GM12891 (cell line): ENCODE data around the gene SEZ6L2.
"Not testable (repeated sequence)": the region's sequence is repeated elsewhere in the genome, so short reads cannot be mapped to it uniquely, and the experiment has no call there.

Experiments used
- DNase-seq: peaks from one replicate; pipeline ENCODE4 v3.0.0; 2011; ENCODE audit warnings: low spot score; ENCODE audit not compliant: insufficient read length
- FAIRE-seq: peaks from 2 replicates; lab custom pipeline; 2011; peaks lifted over from hg19 to GRCh38; lab: Jason Lieb, UNC
- PAX5 ChIP-seq: IDR thresholded peaks from 2 replicates; pipeline ENCODE4 v1.6.1; 2011; ENCODE audit warnings: low read length, moderate library complexity, mild to moderate bottlenecking; ENCODE audit not compliant: insufficient read depth, severe bottlenecking
- POLR2A ChIP-seq: IDR thresholded peaks from 2 replicates; pipeline ENCODE4 v1.6.1; 2011; ENCODE audit warnings: low read depth, low read length, control low read depth
- POLR2AphosphoS5 ChIP-seq: IDR thresholded peaks from 2 replicates; pipeline ENCODE4 v1.6.1; 2011; ENCODE audit warnings: low read depth, low read length, control low read depth
- POU2F2 ChIP-seq: IDR thresholded peaks from 2 replicates; pipeline ENCODE4 v1.6.1; 2011; ENCODE audit warnings: low read depth, mild to moderate bottlenecking, control low read depth, low read length, moderate library complexity
- SPI1 ChIP-seq: IDR thresholded peaks from 2 replicates; pipeline ENCODE4 v1.6.1; 2011; ENCODE audit warnings: low read depth, low read length, control low read depth
- TAF1 ChIP-seq: IDR thresholded peaks from 2 replicates; pipeline ENCODE4 v1.6.1; 2011; ENCODE audit warnings: low read depth, low read length, control low read depth

Gene SEZ6L2

GRCh38 chr16:29892458-29892813, 6.9 kb downstream of the SEZ6L2 start:
- no peak for DNase-seq
- FAIRE-seq = no peak
- TF ChIP-seq SPI1 = no peak
- no peak for TF ChIP-seq PAX5
- TF ChIP-seq POLR2AphosphoS5 = no peak
- TF ChIP-seq POLR2A = no peak
- no peak for TF ChIP-seq POU2F2
- TF ChIP-seq TAF1 = no peak

- DNase-seq = no peak
- TF ChIP-seq POU2F2 (no peak), TAF1 (no peak), POLR2AphosphoS5 (no peak), PAX5 (no peak), POLR2A (no peak), SPI1 (no peak)
- FAIRE-seq = no peak
Observed at GRCh38 chr16:29891525-29892457, 7.6 kb downstream of the SEZ6L2 start.

- not testable (repeated sequence) for FAIRE-seq, DNase-seq
Observed at GRCh38 chr16:29889372-29889771, 10.0 kb downstream of the SEZ6L2 start.

GRCh38 chr16:29883987-29884386, 15.4 kb downstream of the SEZ6L2 start:
- no peak for TF ChIP-seq POLR2A
- TF ChIP-seq PAX5 = no peak
- no peak for DNase-seq
- FAIRE-seq = no peak

GRCh38 chr16:29881050-29881449, 18.3 kb downstream of the SEZ6L2 start:
- no peak for FAIRE-seq
- TF ChIP-seq POLR2AphosphoS5 (no peak), SPI1 (no peak), TAF1 (no peak), PAX5 (no peak), POLR2A (no peak), POU2F2 (no peak)
- DNase-seq = no peak

GRCh38 chr16:29878172-29878571, 21.2 kb downstream of the SEZ6L2 start:
- no peak for FAIRE-seq
- TF ChIP-seq POLR2A = no peak
- TF ChIP-seq TAF1 = no peak
- no peak for TF ChIP-seq SPI1

GRCh38 chr16:29877266-29877961, 21.9 kb downstream of the SEZ6L2 start:
- TF ChIP-seq TAF1 = no peak
- TF ChIP-seq POLR2AphosphoS5 = no peak
- TF ChIP-seq SPI1 = no peak
- no peak for TF ChIP-seq POLR2A
- no peak for TF ChIP-seq POU2F2
- TF ChIP-seq PAX5 = no peak
- no peak for FAIRE-seq
- no peak for DNase-seq

More at GRCh38 chr16:29878172-29878571, 21.2 kb downstream of the SEZ6L2 start:
- no peak for DNase-seq

GRCh38 chr16:29876594-29877249, 22.6 kb downstream of the SEZ6L2 start:
- TF ChIP-seq PAX5 (no peak), POLR2AphosphoS5 (no peak), TAF1 (no peak), POLR2A (no peak), POU2F2 (no peak), SPI1 (no peak)
- no peak for FAIRE-seq

GRCh38 chr16:29876217-29876593, 23.1 kb downstream of the SEZ6L2 start:
- DNase-seq = no peak
- TF ChIP-seq TAF1 = no peak
- TF ChIP-seq POU2F2 = no peak
- no peak for TF ChIP-seq SPI1
- TF ChIP-seq PAX5 = no peak
- no peak for TF ChIP-seq POLR2A
- no peak for TF ChIP-seq POLR2AphosphoS5
- FAIRE-seq = no peak

More at GRCh38 chr16:29876594-29877249, 22.6 kb downstream of the SEZ6L2 start:
- DNase-seq = no peak

GRCh38 chr16:29875206-29875605, 24.1 kb downstream of the SEZ6L2 start:
- no peak for TF ChIP-seq SPI1
- no peak for TF ChIP-seq POU2F2
- no peak for TF ChIP-seq POLR2A
- TF ChIP-seq TAF1 = no peak
- no peak for TF ChIP-seq PAX5
- TF ChIP-seq POLR2AphosphoS5 = no peak
- FAIRE-seq (no peak), DNase-seq (no peak)
